ENCODE data around the gene IFI27L1. TPM values are rescaled to one million over a fixed set of nuclear protein-coding genes. Genes with fewer than 3 reads are reported as not detected.

Gene IFI27L1
- total and polyA plus RNA-seq, 2 experiments from 2014 or later = 9.7 to 28.6 TPM

GRCh38 chr14:94099006-94099405 lies 17.9 kb downstream of the IFI27L1 start (continued):
- TF ChIP-seq ZNF462 (CRISPR knock-in tag; IDR thresholded peaks at IDR 0.05) = no peak
- no peak for TF ChIP-seq EZH2 (IDR thresholded peaks at IDR 0.05; ENCODE audit: low read depth, unreplicated experiment)
- TF ChIP-seq JUNB (IDR thresholded peaks at IDR 0.05; ENCODE audit: unreplicated experiment) = no peak
- no peak for TF ChIP-seq STAT1 (IDR thresholded peaks at IDR 0.05; ENCODE audit: unreplicated experiment)
- no peak for TF ChIP-seq NANOG (IDR thresholded peaks at IDR 0.05; ENCODE audit: borderline replicate concordance)
- TF ChIP-seq CREB1 (CRISPR knock-in tag; IDR thresholded peaks at IDR 0.05; ENCODE audit: low read depth) = no peak
- TF ChIP-seq ZNF331 (CRISPR knock-in tag; IDR thresholded peaks at IDR 0.05; ENCODE audit: low read depth) = no peak

- Mint-ChIP-seq H3K27ac (no peak overlapping the region), H3K9me3 (no peaks in the 10 kb centered on the region; the same call in 2 of the 3 replicates), H3K27me3 (ENCODE audit: insufficient read depth, low read depth, poor library complexity) (peaks cover 4% of the 10 kb centered on the region), H3K4me1 (peaks cover 2% of the 10 kb centered on the region; the same call in 1 of the 3 replicates), H3K36me3 (ENCODE audit: low read depth) (no peaks in the 10 kb centered on the region; the same call in 2 of the 3 replicates), H3K4me3 (no peak overlapping the region)
- Histone ChIP-seq H3K9me2 (ENCODE audit: insufficient read depth) (no peaks in the 10 kb centered on the region), H3K27me3 (ENCODE audit: insufficient read depth) (no peaks in the 10 kb centered on the region), H3K79me2 (replicated peaks; ENCODE audit: insufficient read depth) (no peaks in the 10 kb centered on the region), H3K36me3 (ENCODE audit: insufficient read depth) (no peaks in the 10 kb centered on the region), H3K27ac (ENCODE audit: low read depth) (no peak overlapping the region), H3K4me3 (no peak overlapping the region), H2AFZ (no peak overlapping the region), H4K20me1 (replicated peaks; ENCODE audit: insufficient read depth) (no peaks in the 10 kb centered on the region), H3K4me2 (no peak overlapping the region), H3F3A (replicated peaks; ENCODE audit: low read depth) (no peaks in the 10 kb centered on the region), H3K4me1 (ENCODE audit: insufficient read depth) (no peaks in the 10 kb centered on the region)
- ATAC-seq = no peak; the same call in 2 of the 3 replicates
- no peak for DNase-seq (ENCODE audit: low spot score)
- TF ChIP-seq EZH2phosphoT487 (IDR thresholded peaks at IDR 0.05; ENCODE audit: unreplicated experiment) = no peak
- no peak for TF ChIP-seq REST (IDR thresholded peaks at IDR 0.05; ENCODE audit: unreplicated experiment)
- TF ChIP-seq POLR2AphosphoS5 (IDR thresholded peaks at IDR 0.05; ENCODE audit: low read depth) = no peak
- TF ChIP-seq ETS1 (IDR thresholded peaks at IDR 0.05) = no peak
Observed at GRCh38 chr14:94100847-94101246, 19.7 kb downstream of the IFI27L1 start.

All from GM23338 (cell line).